ENCODE results near the gene DDX25. TPM values are rescaled to one million over a fixed set of nuclear protein-coding genes. Genes with fewer than 3 reads are reported as not detected.

DDX25 gene
- total and polyA plus RNA-seq, 9 of the 15 experiments (the other 6 are each of a cell fraction or from before 2014, with no cell fraction given) = not detected

GRCh38 chr11:125932301-125932700, 28.0 kb downstream of the DDX25 start (continued):
- TF ChIP-seq CEBPG (CRISPR knock-in tag; IDR thresholded peaks at IDR 0.05) = no peak
- TF ChIP-seq CEBPG (tag; conservative IDR thresholded peaks at IDR 0.05 in 1 of 2, IDR thresholded peaks at IDR 0.05 in 1 of 2) = no peak
- no peak for TF ChIP-seq HDGF (IDR thresholded peaks at IDR 0.05)

- H3K79me2 ChIP-seq (ENCODE audit: control insufficient read depth, insufficient read depth, low read length) = no peaks in the 10 kb centered on the region
- no peak overlapping the region for H3K4me3 ChIP-seq
- intact Hi-C loops (cut with micrococcal nuclease) (no loop called here), in situ Hi-C loops (cut with MboI) (no loop called here)
- 19% methylated on average over 12 of the region's 12 CpGs for WGBS (ENCODE audit: insufficient coverage, low coverage, missing lambda C conversion rate)
- peak in 2 of 4 experiments; percentile 29 to 44 for DNase-seq (ENCODE audit: extremely low read depth in 1 of 4, low spot score in 3 of 4)
- no peaks in the 10 kb centered on the region for H3K9me3 ChIP-seq (replicated peaks; ENCODE audit: control insufficient read depth, insufficient read depth, low read depth, low read length)
- BruUV-seq (replicated peaks) = no TSS peak
- no peak overlapping the region for H3K9ac ChIP-seq (ENCODE audit: insufficient read depth in 1 of 2, low read depth in 2 of 2, low read length in 2 of 2)
- no peaks in the 10 kb centered on the region for H4K20me1 ChIP-seq (replicated peaks; ENCODE audit: control insufficient read depth, insufficient read depth, low read length)
- FAIRE-seq = no peak
- no peak overlapping the region; the same call in 1 of the 2 replicates for H3K4me2 ChIP-seq (ENCODE audit: insufficient read depth, low read length)
- H3K4me1 ChIP-seq (replicated peaks in 1 of 2; ENCODE audit: control insufficient read depth in 2 of 2, insufficient read depth in 2 of 2, low read length in 2 of 2) = peaks cover 4 to 9% of the 10 kb centered on the region in 2 experiments; a peak in 4 of 5 replicates
- peaks cover 2 to 9% of the 10 kb centered on the region in 2 experiments; a peak in 2 of 5 replicates for H3K27me3 ChIP-seq (ENCODE audit: control insufficient read depth in 2 of 2, insufficient read depth in 2 of 2, low read length in 2 of 2)
- CTCF ChIA-PET (ENCODE audit: low intra/inter-chr PET ratio) = no interaction called here
- POLR2A ChIA-PET = no interaction called here
- H3K9me1 ChIP-seq (ENCODE audit: control insufficient read depth, insufficient read depth, low read length) = no peaks in the 10 kb centered on the region
- peak overlapping the region; percentile 72 for H2AFZ ChIP-seq (ENCODE audit: low read depth, low read length)
- H3K27ac ChIP-seq (ENCODE audit: extremely low read depth, low read depth, low read length) = peak overlapping the region; percentile 53; the same call in 1 of the 3 replicates
- no peaks in the 10 kb centered on the region for H3K36me3 ChIP-seq (ENCODE audit: control insufficient read depth, insufficient read depth, low read length)
- peak; percentile 62 for ATAC-seq
- TF ChIP-seq NFIC (IDR thresholded peaks at IDR 0.05) (peak; percentile 59), ZNF384 (IDR thresholded peaks at IDR 0.05; ENCODE audit: low read depth, low read length) (no peak), TEAD4 (IDR thresholded peaks at IDR 0.05; ENCODE audit: low read length) (peak; percentile 41; the same call in 1 of the 2 replicates), TEAD4 (CRISPR knock-in tag; IDR thresholded peaks at IDR 0.05; ENCODE audit: borderline replicate concordance) (no peak), PCBP1 (IDR thresholded peaks at IDR 0.05; ENCODE audit: low read depth, low read length, poor library complexity, severe bottlenecking) (no peak), CBFA2T3 (IDR thresholded peaks at IDR 0.05) (0 out of 2 replicates have a peak, but pooled peaks have one; percentile 20), MIER1 (IDR thresholded peaks at IDR 0.05; ENCODE audit: low read depth) (no peak), NR2C2 (CRISPR knock-in tag; IDR thresholded peaks at IDR 0.05) (no peak), NR2C2 (tag; IDR thresholded peaks at IDR 0.05) (peak; percentile 25; the same call in 1 of the 2 replicates), TAF7 (tag; IDR thresholded peaks at IDR 0.05) (0 out of 2 replicates have a peak, but pooled peaks have one; percentile 29), ZNF778 (CRISPR knock-in tag; IDR thresholded peaks at IDR 0.05) (no peak), ZNF740 (CRISPR knock-in tag; IDR thresholded peaks at IDR 0.05) (no peak), ZNF740 (tag; IDR thresholded peaks at IDR 0.05) (0 out of 4 replicates have a peak, but pooled peaks of 1 of the 2 experiments have one; percentile 35), CREB3L1 (IDR thresholded peaks at IDR 0.05; ENCODE audit: borderline replicate concordance, low read depth) (no peak), MEF2D (tag; conservative IDR thresholded peaks at IDR 0.05; ENCODE audit: low read depth) (peak; percentile 71), ZNF589 (CRISPR knock-in tag; IDR thresholded peaks at IDR 0.05; ENCODE audit: low read depth) (0 out of 2 replicates have a peak, but pooled peaks have one; percentile 55), NR2C1 (IDR thresholded peaks at IDR 0.05) (no peak), NR2C1 (tag; IDR thresholded peaks at IDR 0.05) (peak; percentile 49; the same call in 1 of the 2 replicates)
These were observed 28.9 kb downstream of the DDX25 start for GRCh38 chr11:125933030-125933813.

All from K562 (cell line).